Thyroid gland (tissue), 4 donors: ENCODE results near the gene COL21A1. TPM values are rescaled to one million over a fixed set of nuclear protein-coding genes. Genes with fewer than 3 reads are reported as not detected.
"Not testable (repeated sequence)": the region's sequence is repeated elsewhere in the genome, so short reads cannot be mapped to it uniquely, and the experiment has no call there.

Experiments used
- DNase-seq, 2 donors: peaks; one replicate each; pipeline ENCODE4 v3.0.0-alpha.2; 2019
- H3K27ac ChIP-seq, 3 donors: fragments of 200-600 bp; sonication (generic); 1 replicate in 2 of 3; 2 replicates in 1 of 3; pipeline ENCODE4 v1.5.1; 2016 to 2019; ENCODE audit warnings: mild to moderate bottlenecking in 1 of 3, moderate library complexity in 1 of 3
- H3K27me3 ChIP-seq: fragments of 200-600 bp; sonication (generic); one replicate; pipeline ENCODE4 v1.5.1; 2019
- H3K36me3 ChIP-seq, 2 donors: fragments of 200-600 bp; sonication (generic); one replicate each; pipeline ENCODE4 v1.5.1; 2016 to 2019
- H3K4me1 ChIP-seq, 2 donors: fragments of 200-600 bp; sonication (generic); one replicate each; pipeline ENCODE4 v1.5.1; 2017 to 2019
- H3K4me3 ChIP-seq, 3 donors: fragments of 200-600 bp; sonication (generic); replicated peaks in 1 of 3; 1 replicate in 2 of 3; 2 replicates in 1 of 3; pipeline ENCODE4 v1.5.1; 2016; ENCODE audit warnings: mild to moderate bottlenecking in 1 of 3
- H3K9me3 ChIP-seq: fragments of 200-600 bp; sonication (generic); one replicate; pipeline ENCODE4 v1.5.1; 2017
- POLR2A ChIP-seq, 2 donors: fragments of 450-650 bp; IDR thresholded peaks; one replicate each; pipeline ENCODE4 v1.6.1; 2017; ENCODE audit warnings: antibody characterized with exemption in 2 of 2, mild to moderate bottlenecking in 2 of 2, moderate library complexity in 1 of 2
- WGBS, 2 donors: methylation state at CpG; one replicate each; pipeline ENCODE4 v1.1.5; 2017; 5-methylcytosine and 5-hydroxymethylcytosine counted together
- intact Hi-C: fragments of 100-400 bp; cut with DNase I; formaldehyde crosslinking; loops from one replicate; pipeline ENCODE4 v1.15.1; 2023
- total RNA-seq, 4 donors: library from RNA; depleted of rRNA; stranded (reverse); fragments of >200 nt; gene quantifications; one replicate each; pipeline ENCODE4 v1.2.3, GENCODE V29; 2016
- TF ChIP-seq, protein P1 (sequence below), 6 experiments: fragments of 200-600 bp in 3 of 6; fragments of 450-650 bp in 3 of 6; sonication (generic) in 3 of 6; IDR thresholded peaks; one replicate each; pipeline ENCODE4 v1.5.1; 2016 to 2019; ENCODE audit warnings: antibody characterized with exemption in 6 of 6, mild to moderate bottlenecking in 2 of 6, inconsistent platforms in 1 of 6, moderate library complexity in 1 of 6

Gene COL21A1
- total RNA-seq, 4 donors from 2014 or later = 1.6 to 8.8 (median 3.0) TPM

GRCh38 chr6:56278171-56278591, 30.8 kb upstream of the COL21A1 start:
- Histone ChIP-seq H3K27me3 (no peaks in the 10 kb centered on the region), H3K36me3 (no peaks in the 10 kb centered on the region), H3K9me3 (no peaks in the 10 kb centered on the region), H3K4me3 (no peak overlapping the region), H3K27ac (no peak overlapping the region), H3K4me1 (no peaks in the 10 kb centered on the region)
- intact Hi-C loops = no loop called here
- no peak for TF ChIP-seq POLR2A (IDR thresholded peaks at IDR 0.05)
- TF ChIP-seq, protein P1, sequence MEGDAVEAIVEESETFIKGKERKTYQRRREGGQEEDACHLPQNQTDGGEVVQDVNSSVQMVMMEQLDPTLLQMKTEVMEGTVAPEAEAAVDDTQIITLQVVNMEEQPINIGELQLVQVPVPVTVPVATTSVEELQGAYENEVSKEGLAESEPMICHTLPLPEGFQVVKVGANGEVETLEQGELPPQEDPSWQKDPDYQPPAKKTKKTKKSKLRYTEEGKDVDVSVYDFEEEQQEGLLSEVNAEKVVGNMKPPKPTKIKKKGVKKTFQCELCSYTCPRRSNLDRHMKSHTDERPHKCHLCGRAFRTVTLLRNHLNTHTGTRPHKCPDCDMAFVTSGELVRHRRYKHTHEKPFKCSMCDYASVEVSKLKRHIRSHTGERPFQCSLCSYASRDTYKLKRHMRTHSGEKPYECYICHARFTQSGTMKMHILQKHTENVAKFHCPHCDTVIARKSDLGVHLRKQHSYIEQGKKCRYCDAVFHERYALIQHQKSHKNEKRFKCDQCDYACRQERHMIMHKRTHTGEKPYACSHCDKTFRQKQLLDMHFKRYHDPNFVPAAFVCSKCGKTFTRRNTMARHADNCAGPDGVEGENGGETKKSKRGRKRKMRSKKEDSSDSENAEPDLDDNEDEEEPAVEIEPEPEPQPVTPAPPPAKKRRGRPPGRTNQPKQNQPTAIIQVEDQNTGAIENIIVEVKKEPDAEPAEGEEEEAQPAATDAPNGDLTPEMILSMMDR (IDR thresholded peaks at IDR 0.05) = no peak
- no peak for DNase-seq
- 58 to 78% methylated on average over 2 of the region's 2 CpGs for WGBS, 2 donors

- H3K4me1 ChIP-seq = no peaks in the 10 kb centered on the region
- TF ChIP-seq POLR2A (IDR thresholded peaks at IDR 0.05) = no peak
- TF ChIP-seq, protein P1 (IDR thresholded peaks at IDR 0.05) = no peak
- no peak for DNase-seq
- H3K9me3 ChIP-seq = no peaks in the 10 kb centered on the region
- no peak overlapping the region for H3K4me3 ChIP-seq
- H3K27ac ChIP-seq = no peak overlapping the region
- no peaks in the 10 kb centered on the region for H3K27me3 ChIP-seq
- intact Hi-C loops = no loop called here
- no peaks in the 10 kb centered on the region for H3K36me3 ChIP-seq
- 87 to 91% methylated on average over 1 of the region's 1 CpG for WGBS, 2 donors
Measured at GRCh38 chr6:56270812-56271441, 23.5 kb upstream of the COL21A1 start.

DNA sequence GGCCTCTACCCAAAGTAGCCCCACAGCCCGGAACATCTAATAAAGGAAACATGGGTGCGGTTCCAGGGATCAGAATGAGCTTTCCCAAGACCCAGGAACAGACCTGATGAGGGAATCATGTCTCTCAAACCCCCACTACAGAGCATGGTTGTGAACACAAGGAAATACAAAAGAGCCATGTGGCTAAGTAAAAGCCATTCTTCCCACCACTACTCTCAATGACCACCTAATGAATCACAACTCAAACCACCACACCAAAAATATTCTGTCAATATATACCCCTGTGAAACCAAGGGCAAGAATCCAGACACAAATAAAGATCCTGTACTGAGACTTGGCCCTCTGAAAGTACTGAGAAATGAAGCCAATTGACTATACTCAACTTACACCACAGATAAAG, 20.9 kb upstream of the COL21A1 start:
- Histone ChIP-seq H3K27ac (no peak overlapping the region), H3K27me3 (no peaks in the 10 kb centered on the region), H3K4me1 (no peaks in the 10 kb centered on the region), H3K9me3 (no peaks in the 10 kb centered on the region), H3K36me3 (no peaks in the 10 kb centered on the region), H3K4me3 (no peak overlapping the region)
- TF ChIP-seq POLR2A (IDR thresholded peaks at IDR 0.05) = no peak
- TF ChIP-seq, protein P1 (IDR thresholded peaks at IDR 0.05) = no peak
- intact Hi-C loops = no loop called here
- WGBS, 2 donors = 96 to 100% methylated on average over 2 of the region's 2 CpGs
- DNase-seq = no peak

- no peaks in the 10 kb centered on the region for H3K27me3 ChIP-seq
- WGBS, 2 donors = 57 to 70% methylated on average over 3 of the region's 3 CpGs
- no peak overlapping the region for H3K4me3 ChIP-seq
- intact Hi-C loops = no loop called here
- TF ChIP-seq, protein P1 (IDR thresholded peaks at IDR 0.05) = no peak
- no peak for TF ChIP-seq POLR2A (IDR thresholded peaks at IDR 0.05)
- no peaks in the 10 kb centered on the region for H3K4me1 ChIP-seq
- DNase-seq = no peak
- no peaks in the 10 kb centered on the region for H3K9me3 ChIP-seq
- H3K27ac ChIP-seq = no peak overlapping the region
- H3K36me3 ChIP-seq = no peaks in the 10 kb centered on the region
Measured at GRCh38 chr6:56266011-56266410, 18.6 kb upstream of the COL21A1 start.

DNA sequence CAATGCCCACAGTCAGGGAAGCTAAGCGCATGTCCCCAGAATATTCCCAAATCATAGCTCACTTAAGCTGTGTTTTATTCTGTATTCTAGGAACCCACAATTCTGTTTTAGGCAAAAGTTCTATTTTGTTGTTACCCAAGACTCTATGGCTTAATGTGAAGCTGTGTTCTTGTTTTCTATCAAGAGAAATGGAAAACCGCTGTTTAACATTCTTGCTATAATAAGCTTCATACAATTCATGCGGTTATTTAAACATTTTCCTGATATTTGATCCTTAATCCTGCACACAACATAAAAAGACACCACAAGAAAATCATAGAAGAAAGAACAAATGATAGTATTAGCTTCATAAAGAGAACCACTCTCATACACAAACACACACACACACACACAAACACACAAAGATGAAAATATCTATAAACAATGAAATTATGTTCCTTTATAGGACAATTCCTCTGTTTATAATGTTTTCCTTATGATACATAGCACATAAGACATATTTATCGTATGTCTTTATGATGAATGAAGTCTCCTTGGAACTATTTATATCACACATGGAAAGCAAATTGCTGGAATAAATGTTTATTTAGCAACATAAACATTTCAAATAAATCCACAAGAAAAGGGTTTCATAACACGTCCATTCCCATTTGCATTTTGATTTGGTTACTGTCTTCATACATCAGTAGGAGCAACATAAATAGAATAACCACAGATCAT, 16.4 kb upstream of the COL21A1 start:
- WGBS, 2 donors = 70 to 73% methylated on average over 5 of the region's 5 CpGs
- TF ChIP-seq, protein P1 (IDR thresholded peaks at IDR 0.05) = no peak
- TF ChIP-seq POLR2A (IDR thresholded peaks at IDR 0.05) = no peak
- Histone ChIP-seq H3K9me3 (no peaks in the 10 kb centered on the region), H3K27me3 (no peaks in the 10 kb centered on the region), H3K4me3 (no peak overlapping the region), H3K36me3 (no peaks in the 10 kb centered on the region), H3K4me1 (no peaks in the 10 kb centered on the region), H3K27ac (no peak overlapping the region)
- intact Hi-C loops = no loop called here
- no peak for DNase-seq

DNA sequence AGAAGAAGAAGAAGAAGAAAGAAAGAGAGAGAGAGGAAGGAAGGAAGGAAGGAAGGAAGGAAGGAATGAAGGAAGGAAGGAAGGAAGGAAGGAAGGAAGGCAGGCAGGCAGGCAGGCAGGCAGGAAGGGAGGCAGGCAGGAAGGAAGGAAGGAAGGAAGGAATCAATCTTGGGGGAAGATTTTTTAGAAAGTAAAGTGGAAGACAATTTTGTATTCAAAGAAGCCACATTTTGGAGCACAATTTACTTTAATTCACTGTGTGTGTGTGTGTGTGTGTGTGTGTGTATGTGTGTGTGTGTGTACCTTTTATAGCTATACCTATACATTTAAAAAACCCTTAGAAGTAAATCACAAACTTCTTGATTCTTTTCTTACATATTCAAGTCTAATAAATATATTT, 13.2 kb upstream of the COL21A1 start:
- intact Hi-C loops, DNase-seq, H3K27ac ChIP-seq, H3K4me3 ChIP-seq, H3K27me3 ChIP-seq, H3K9me3 ChIP-seq, H3K36me3 ChIP-seq, H3K4me1 ChIP-seq: not testable (repeated sequence)
